HG02884 (cell line): Measurements from ENCODE around the gene MYO7B.
A peak's percentile ranks its signal among the peaks of the same experiment; 100 is the strongest.

Source experiments
- ATAC-seq: cut with Tn5 transposase; IDR thresholded peaks from one replicate; pipeline ENCODE4 v1.9.1; 2021; ENCODE audit warnings: mild to moderate bottlenecking, moderate library complexity; ENCODE audit not compliant: unreplicated experiment

MYO7B gene

GRCh38 chr2:127551221-127551930 is 15.9 kb downstream of the MYO7B start:
- no peak for ATAC-seq

GRCh38 chr2:127552336-127552735 is 16.9 kb downstream of the MYO7B start:
- ATAC-seq = no peak

- no peak for ATAC-seq
Observed at GRCh38 chr2:127552846-127553245, 17.4 kb downstream of the MYO7B start.

- ATAC-seq = no peak
Observed at GRCh38 chr2:127558911-127559310, 23.4 kb downstream of the MYO7B start.

- ATAC-seq = no peak
Observed at GRCh38 chr2:127559454-127559853, 24.0 kb downstream of the MYO7B start.

- no peak for ATAC-seq
Observed at GRCh38 chr2:127560201-127560930, 24.9 kb downstream of the MYO7B start.

- ATAC-seq = no peak
Observed at GRCh38 chr2:127560931-127561280, 25.4 kb downstream of the MYO7B start.

- no peak for ATAC-seq
Observed at GRCh38 chr2:127561371-127561770, 25.9 kb downstream of the MYO7B start.

GRCh38 chr2:127562936-127563335 is 27.5 kb downstream of the MYO7B start:
- ATAC-seq = no peak

- peak; percentile 97 for ATAC-seq
Observed at GRCh38 chr2:127563458-127564428, 28.3 kb downstream of the MYO7B start.

GRCh38 chr2:127564429-127565260 is 29.2 kb downstream of the MYO7B start:
- no peak for ATAC-seq

- ATAC-seq = no peak
Observed at GRCh38 chr2:127565261-127566138, 30.0 kb downstream of the MYO7B start.

- no peak for ATAC-seq
Observed at GRCh38 chr2:127566139-127566417, 30.6 kb downstream of the MYO7B start.

GRCh38 chr2:127566576-127566975 is 31.1 kb downstream of the MYO7B start:
- no peak for ATAC-seq

GRCh38 chr2:127567351-127567854 is 31.9 kb downstream of the MYO7B start:
- no peak for ATAC-seq

GRCh38 chr2:127568128-127568527 is 32.6 kb downstream of the MYO7B start:
- ATAC-seq = no peak

GRCh38 chr2:127569666-127570065 is 34.2 kb downstream of the MYO7B start:
- ATAC-seq = no peak

- no peak for ATAC-seq
Observed at GRCh38 chr2:127570282-127571250, 35.1 kb downstream of the MYO7B start.
